Brain microvascular endothelial cell (primary cell): Measurements from ENCODE around the gene BRCA2.

Experiments used
- DNase-seq: peaks from one replicate; pipeline ENCODE4 v3.0.0-alpha.2; 2020
- H3K27ac ChIP-seq: fragments of 250-450 bp; sonication (Bioruptor Pico); 2 replicates; pipeline ENCODE4 v1.5.1; 2020; ENCODE audit warnings: mild to moderate bottlenecking, moderate library complexity
- H3K27me3 ChIP-seq: fragments of 250-450 bp; sonication (Bioruptor Pico); replicated peaks from 2 replicates; pipeline ENCODE4 v1.5.1; 2020; ENCODE audit warnings: mild to moderate bottlenecking
- H3K36me3 ChIP-seq: fragments of 250-450 bp; sonication (Bioruptor Pico); replicated peaks from 2 replicates; pipeline ENCODE4 v1.5.1; 2020; ENCODE audit warnings: mild to moderate bottlenecking
- H3K4me3 ChIP-seq: 2 replicates; pipeline ENCODE4 v1.5.1; 2011; ENCODE audit warnings: low read depth, mild to moderate bottlenecking, control low read depth, low read length, moderate library complexity
- CTCF ChIP-seq: IDR thresholded peaks from 2 replicates; pipeline ENCODE4 v1.5.1; 2011; ENCODE audit warnings: low read depth, mild to moderate bottlenecking, moderate library complexity, low read length, control low read depth, inconsistent platforms; ENCODE audit errors: missing control alignments
- in situ Hi-C: cut with HindIII; loops from 2 replicates; pipeline ENCODE4 v1.10.0; 2017; ENCODE audit warnings: low sequenced_read_pairs, low pct_ligation_motif_present

Gene BRCA2

GRCh38 chr13:32300920-32301319 lies 14.4 kb upstream of the BRCA2 start:
- DNase-seq = no peak
- no peak overlapping the region for H3K27ac ChIP-seq
- no peak overlapping the region for H3K4me3 ChIP-seq
- no peaks in the 10 kb centered on the region for H3K27me3 ChIP-seq
- TF ChIP-seq CTCF = no peak
- in situ Hi-C loops = no loop called here
- no peaks in the 10 kb centered on the region for H3K36me3 ChIP-seq

GRCh38 chr13:32302461-32302860 lies 12.8 kb upstream of the BRCA2 start:
- in situ Hi-C loops = no loop called here
- H3K36me3 ChIP-seq = no peaks in the 10 kb centered on the region
- H3K27ac ChIP-seq = no peak overlapping the region
- no peak for DNase-seq
- TF ChIP-seq CTCF = no peak
- no peaks in the 10 kb centered on the region for H3K27me3 ChIP-seq
- no peak overlapping the region for H3K4me3 ChIP-seq

GRCh38 chr13:32305646-32306045 lies 9.7 kb upstream of the BRCA2 start:
- in situ Hi-C loops = no loop called here
- H3K27ac ChIP-seq = no peak overlapping the region
- no peaks in the 10 kb centered on the region for H3K36me3 ChIP-seq
- no peak overlapping the region for H3K4me3 ChIP-seq
- DNase-seq = no peak
- H3K27me3 ChIP-seq = no peaks in the 10 kb centered on the region
- TF ChIP-seq CTCF = no peak

GRCh38 chr13:32309312-32310133 lies 5.8 kb upstream of the BRCA2 start:
- no peak for TF ChIP-seq CTCF
- no peak overlapping the region for H3K4me3 ChIP-seq

GRCh38 chr13:32310134-32310706 lies 5.1 kb upstream of the BRCA2 start:
- peak; percentile 72 for TF ChIP-seq CTCF
- in situ Hi-C loops = no loop called here
- no peaks in the 10 kb centered on the region for H3K36me3 ChIP-seq
- H3K4me3 ChIP-seq = no peak overlapping the region
- DNase-seq = peak; percentile 43
- H3K27me3 ChIP-seq = no peaks in the 10 kb centered on the region
- H3K27ac ChIP-seq = no peak overlapping the region

More at GRCh38 chr13:32309312-32310133, 5.8 kb upstream of the BRCA2 start:
- H3K27me3 ChIP-seq = no peaks in the 10 kb centered on the region
- DNase-seq = no peak
- in situ Hi-C loops = no loop called here
- no peak overlapping the region for H3K27ac ChIP-seq
- no peaks in the 10 kb centered on the region for H3K36me3 ChIP-seq
